ENCODE measurements around the gene ARGLU1. TPM values are rescaled to one million over a fixed set of nuclear protein-coding genes. Genes with fewer than 3 reads are reported as not detected.

ARGLU1 gene
- total RNA-seq, 1 donor from 2014 or later: 142 TPM

DNA sequence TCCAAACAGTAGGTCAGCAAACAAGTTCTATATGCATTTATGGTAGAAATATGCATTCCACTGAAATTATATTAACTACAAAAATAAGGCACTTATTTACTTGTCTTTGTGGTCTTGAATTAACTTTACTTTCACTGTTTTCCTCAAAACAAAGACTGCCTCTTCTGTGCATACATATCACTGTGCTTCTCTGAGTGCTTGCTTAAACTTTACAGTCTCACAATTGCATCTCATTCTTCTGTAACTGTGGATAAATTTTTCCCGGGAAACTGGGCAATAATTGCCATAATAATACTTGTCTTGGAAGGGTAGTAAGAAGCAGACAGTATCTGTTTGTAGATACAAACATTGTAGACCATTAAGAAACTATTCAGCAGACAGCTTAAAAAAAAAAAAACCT, 70.9 kb downstream of the ARGLU1 start:
- TF ChIP-seq, protein P1, sequence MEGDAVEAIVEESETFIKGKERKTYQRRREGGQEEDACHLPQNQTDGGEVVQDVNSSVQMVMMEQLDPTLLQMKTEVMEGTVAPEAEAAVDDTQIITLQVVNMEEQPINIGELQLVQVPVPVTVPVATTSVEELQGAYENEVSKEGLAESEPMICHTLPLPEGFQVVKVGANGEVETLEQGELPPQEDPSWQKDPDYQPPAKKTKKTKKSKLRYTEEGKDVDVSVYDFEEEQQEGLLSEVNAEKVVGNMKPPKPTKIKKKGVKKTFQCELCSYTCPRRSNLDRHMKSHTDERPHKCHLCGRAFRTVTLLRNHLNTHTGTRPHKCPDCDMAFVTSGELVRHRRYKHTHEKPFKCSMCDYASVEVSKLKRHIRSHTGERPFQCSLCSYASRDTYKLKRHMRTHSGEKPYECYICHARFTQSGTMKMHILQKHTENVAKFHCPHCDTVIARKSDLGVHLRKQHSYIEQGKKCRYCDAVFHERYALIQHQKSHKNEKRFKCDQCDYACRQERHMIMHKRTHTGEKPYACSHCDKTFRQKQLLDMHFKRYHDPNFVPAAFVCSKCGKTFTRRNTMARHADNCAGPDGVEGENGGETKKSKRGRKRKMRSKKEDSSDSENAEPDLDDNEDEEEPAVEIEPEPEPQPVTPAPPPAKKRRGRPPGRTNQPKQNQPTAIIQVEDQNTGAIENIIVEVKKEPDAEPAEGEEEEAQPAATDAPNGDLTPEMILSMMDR (conservative IDR thresholded peaks at IDR 0.05): no peak
- no peak overlapping the region for H3K4me3 Mint-ChIP-seq
- peaks cover 31% of the 10 kb centered on the region for H3K36me3 Mint-ChIP-seq (ENCODE audit: low read depth)
- H3K27me3 Mint-ChIP-seq (ENCODE audit: low read depth): no peaks in the 10 kb centered on the region
- DNase-seq (ENCODE audit: low read depth, low spot score): no peak
- no peaks in the 10 kb centered on the region for H3K9me3 Mint-ChIP-seq
- H3K4me1 Mint-ChIP-seq: peaks cover 79% of the 10 kb centered on the region
- no peak overlapping the region for H3K27ac Mint-ChIP-seq (ENCODE audit: unreplicated experiment)

DNA sequence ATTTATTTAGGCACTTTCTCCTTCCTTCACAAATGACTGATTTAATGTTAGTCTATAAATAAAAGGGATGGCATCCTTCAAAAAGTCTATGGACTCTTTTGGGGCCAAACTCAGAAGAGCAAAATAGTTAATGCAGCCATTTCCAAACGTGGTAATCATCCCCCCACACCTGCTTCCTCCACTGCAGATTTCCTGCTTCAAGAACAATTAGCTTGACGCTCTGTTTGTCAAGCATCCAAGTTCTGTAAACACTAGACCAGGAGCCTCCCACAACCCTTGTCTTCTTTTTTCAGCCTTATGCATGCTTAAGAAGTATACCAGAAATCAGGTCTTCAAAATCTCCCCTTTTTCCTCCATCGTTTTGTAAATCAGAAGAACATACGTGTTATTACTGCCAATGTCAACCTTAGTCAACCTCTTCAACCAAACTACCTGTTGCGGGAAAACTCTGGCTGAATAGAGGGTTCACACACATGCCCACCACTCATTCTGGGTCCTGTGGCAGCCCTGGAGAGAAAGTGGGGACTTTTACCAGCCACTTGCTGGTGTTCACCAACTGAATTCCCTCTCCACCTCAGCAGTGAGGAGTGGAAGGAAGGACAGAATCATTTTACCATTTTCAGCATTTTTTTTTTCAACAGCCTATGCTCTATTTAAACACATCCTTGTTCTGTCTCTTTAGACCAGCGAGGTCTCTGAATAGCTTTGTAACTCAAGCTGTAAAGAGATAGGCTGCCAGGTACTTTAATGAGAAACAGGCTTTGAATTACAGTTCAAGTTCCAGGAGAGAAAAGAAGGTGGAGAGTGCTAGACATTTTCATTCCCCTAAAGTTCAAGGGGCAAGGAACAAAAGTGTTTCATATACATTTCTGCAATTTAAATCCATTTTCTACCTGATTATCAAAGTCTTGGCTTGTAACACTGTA, 71.6 kb downstream of the ARGLU1 start:
- TF ChIP-seq, protein P1 (conservative IDR thresholded peaks at IDR 0.05): no peak
- DNase-seq (ENCODE audit: low read depth, low spot score): no peak
- Mint-ChIP-seq H3K36me3 (ENCODE audit: low read depth) (peaks cover 35% of the 10 kb centered on the region), H3K27me3 (ENCODE audit: low read depth) (no peaks in the 10 kb centered on the region), H3K9me3 (no peaks in the 10 kb centered on the region), H3K4me3 (no peak overlapping the region), H3K27ac (ENCODE audit: unreplicated experiment) (no peak overlapping the region), H3K4me1 (peaks cover 83% of the 10 kb centered on the region)

DNA sequence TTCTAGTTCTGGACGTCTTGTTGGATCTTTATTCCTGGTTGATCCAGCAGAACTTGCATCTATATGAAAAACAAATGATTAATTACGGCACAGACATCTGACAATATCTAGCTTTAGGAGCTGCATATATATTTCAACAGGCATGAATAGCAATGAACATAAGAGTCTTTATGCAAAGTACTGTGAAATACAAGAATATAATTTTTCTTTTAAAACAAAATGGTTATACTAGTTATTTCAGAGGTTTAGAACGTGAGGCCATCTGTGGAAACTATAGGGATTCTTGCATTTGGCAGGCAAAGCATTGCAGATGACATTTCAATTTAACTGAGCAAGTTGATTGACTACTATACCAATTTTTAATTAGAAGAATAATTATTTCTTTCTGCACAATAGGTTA, 73.0 kb downstream of the ARGLU1 start:
- TF ChIP-seq, protein P1 (conservative IDR thresholded peaks at IDR 0.05): no peak
- no peak overlapping the region for H3K27ac Mint-ChIP-seq (ENCODE audit: unreplicated experiment)

DNA sequence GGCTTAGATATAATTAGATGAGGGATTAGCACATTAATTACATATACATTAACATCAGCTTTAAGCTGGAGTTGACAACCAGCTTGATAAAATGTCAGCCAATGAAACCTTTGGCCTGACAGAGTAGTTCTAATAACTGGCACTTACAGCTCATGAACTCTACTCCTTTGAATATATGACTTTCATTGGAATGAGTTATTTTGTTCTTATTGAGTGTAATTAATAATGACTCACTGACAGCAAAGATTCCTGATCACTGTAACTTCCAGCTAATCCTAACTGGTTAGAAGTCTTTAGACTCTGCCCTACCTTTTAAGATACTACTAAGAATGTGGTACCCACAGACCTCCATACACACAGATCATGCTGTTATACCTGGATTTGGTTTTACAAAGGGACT, 73.4 kb downstream of the ARGLU1 start:
- TF ChIP-seq, protein P1 (conservative IDR thresholded peaks at IDR 0.05): no peak
- Mint-ChIP-seq H3K4me1 (peaks cover 81% of the 10 kb centered on the region), H3K4me3 (no peak overlapping the region), H3K27ac (ENCODE audit: unreplicated experiment) (no peak overlapping the region), H3K9me3 (no peaks in the 10 kb centered on the region), H3K36me3 (ENCODE audit: low read depth) (peaks cover 34% of the 10 kb centered on the region), H3K27me3 (ENCODE audit: low read depth) (no peaks in the 10 kb centered on the region)
- DNase-seq (ENCODE audit: low read depth, low spot score): no peak

More for the DNA sequence above, 73.0 kb downstream of the ARGLU1 start:
- Mint-ChIP-seq H3K36me3 (ENCODE audit: low read depth) (peaks cover 34% of the 10 kb centered on the region), H3K9me3 (no peaks in the 10 kb centered on the region), H3K27me3 (ENCODE audit: low read depth) (no peaks in the 10 kb centered on the region), H3K4me1 (peaks cover 86% of the 10 kb centered on the region), H3K4me3 (no peak overlapping the region)
- DNase-seq (ENCODE audit: low read depth, low spot score): no peak

DNA sequence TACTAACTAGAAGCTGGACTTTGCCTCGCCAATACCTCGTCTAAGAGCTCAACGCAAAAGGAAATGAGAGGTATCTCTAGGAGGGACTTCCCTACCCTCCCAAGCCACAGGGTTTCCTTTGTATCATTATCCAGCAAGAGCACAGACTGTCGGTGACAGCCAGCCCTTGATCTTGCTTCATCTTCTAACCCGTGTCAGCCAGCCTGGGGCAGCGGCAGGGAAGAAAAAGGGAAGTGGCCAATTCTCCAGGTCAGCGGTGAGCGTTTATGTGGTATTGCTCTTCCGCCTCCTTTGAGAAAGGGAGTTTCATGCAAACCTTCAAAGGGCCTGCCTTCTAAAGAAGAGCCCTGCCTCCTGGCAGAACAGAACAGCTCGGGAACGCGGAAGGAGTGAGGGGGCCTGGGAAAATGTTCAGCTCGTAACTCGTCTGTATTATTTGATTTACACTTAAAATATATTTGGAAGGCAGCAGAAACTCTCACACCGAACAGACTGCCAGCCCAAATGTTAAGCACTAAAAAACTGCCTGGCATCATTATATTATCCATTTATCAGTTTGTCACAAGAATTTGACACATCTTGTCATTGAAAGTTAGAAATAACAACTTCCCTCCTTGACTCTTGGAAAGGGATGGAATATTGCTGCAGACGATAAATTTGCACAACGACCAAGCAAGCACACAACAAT, 74.3 kb downstream of the ARGLU1 start:
- Mint-ChIP-seq H3K27ac (ENCODE audit: unreplicated experiment) (peak overlapping the region; percentile 83), H3K27me3 (ENCODE audit: low read depth) (no peaks in the 10 kb centered on the region), H3K4me1 (peaks cover 73% of the 10 kb centered on the region), H3K4me3 (peak overlapping the region; percentile 54), H3K36me3 (ENCODE audit: low read depth) (peaks cover 38% of the 10 kb centered on the region), H3K9me3 (no peaks in the 10 kb centered on the region)
- DNase-seq (ENCODE audit: low read depth, low spot score): no peak
- TF ChIP-seq, protein P1 (conservative IDR thresholded peaks at IDR 0.05): no peak

Data from neural crest cell (in vitro differentiated cells).